CD4-positive, alpha-beta T cell treated with Interleukin-15 for 1 hour (primary cell): ENCODE data around the gene FAM174B.

Source experiments
- DNase-seq: peaks from one replicate; pipeline ENCODE4 v3.0.0-alpha.2; 2020

Gene FAM174B

DNA sequence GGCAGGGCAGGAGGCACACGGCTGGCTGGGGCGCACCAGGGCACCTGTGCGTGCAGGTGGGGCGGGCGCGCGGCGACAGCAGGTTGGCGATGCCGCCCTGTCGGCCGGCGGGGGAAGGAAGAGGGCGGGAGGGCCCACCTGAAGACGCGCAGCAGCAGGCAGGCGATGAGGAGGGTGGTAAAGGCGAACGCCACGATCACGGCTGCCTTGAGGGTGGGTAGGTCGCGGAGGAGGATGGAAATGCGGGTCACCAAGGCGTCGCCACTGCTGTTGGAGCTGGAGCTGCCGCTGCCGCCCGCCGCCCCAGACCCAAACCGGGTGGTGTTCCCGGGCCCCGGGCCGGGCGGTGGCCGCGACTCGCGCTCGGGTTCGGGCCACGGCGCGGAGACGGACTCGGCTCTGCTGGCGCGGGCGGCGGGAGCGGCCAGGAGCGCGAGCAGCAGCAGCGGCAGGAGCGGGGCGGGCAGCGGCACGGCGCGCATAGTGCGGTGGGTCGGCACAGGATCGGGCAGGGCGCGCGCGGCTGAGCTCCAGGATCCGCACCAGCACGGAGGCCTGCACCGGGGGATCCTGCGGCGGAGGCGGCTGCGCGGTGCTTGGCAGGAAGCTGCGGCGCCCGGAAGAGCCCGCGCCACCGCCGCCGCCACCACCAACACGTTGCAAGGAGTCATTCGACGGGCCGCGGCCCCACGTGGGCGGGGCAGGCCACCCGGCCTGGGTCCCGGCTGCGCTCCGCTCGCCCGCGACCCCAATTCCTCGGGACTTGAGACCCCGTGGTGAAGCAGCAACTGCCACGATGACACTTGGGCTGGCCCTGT, at the start of gene FAM174B:
Gene FAM174B (minus strand): TSS at position 598 of the 818 bp plus-strand sequence.
- no peak for DNase-seq

DNA sequence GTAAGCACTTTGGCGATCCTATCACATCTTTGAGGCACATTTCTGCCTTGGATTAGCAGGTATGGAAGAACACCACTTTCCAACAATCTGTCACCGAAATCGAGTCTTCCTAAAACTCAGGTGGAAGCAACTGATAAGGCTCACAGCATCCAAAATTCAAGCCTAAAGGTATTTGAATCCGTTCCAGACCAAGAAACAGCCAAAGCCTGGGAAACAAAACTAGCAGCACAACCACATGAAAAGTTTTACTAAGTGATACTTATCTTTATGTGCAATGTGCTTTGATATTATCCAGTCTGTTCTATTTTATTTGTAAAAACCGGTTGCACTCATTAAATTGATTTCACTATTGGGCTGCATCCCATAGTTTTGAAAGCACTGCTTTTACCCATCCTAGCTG, 40.5 kb upstream of the FAM174B start:
- DNase-seq, result no peak

DNA sequence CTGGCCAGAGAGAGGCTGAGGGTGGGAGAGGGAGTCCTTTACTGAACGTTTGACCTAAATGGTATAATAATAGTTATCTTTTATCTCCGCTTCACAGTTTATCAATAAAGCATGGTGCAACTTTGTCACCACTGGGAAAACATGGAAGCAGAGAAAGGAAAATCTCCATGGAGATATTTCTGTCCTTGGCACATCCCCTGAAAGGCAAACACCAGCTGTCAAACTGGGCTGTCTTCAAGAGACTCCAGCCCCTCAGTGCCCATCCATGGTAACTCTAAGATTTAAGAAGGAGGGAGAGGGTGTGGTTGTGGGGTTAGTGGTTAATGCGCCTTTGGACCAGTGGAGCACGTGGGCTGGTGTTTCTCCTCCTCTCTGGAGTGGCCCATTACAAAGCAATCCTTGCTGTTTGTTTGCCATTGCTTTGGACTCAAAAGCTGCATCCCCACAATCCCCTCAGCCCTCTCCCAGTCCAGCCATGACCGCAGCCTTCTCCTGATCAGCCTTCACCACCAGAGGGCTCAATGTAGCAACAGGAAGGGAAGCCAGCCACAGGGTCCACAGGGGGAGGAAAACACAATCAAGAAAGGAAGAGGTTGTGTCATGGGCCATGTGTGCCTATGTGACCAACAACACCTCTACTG, 38.2 kb upstream of the FAM174B start:
- DNase-seq, result no peak

DNA sequence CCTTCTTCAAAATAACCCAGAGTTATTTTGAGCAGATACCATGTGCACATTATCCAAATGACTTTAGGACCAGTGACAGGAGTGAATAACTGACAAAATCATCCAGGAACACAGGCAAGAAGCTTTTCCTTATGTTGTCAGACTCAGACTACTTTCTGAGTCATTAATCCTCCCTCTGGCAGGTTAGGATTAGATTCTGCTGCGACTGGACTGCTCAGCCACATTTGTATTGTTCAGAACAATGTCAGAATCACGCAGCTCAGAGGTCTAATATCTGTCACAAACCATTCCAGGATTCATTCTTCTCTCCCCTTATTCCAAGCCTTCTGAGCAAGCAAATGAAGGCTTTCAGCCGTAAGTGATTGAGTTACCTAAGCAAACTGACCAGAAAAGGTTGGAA, 34.8 kb upstream of the FAM174B start:
- no peak for DNase-seq

DNA sequence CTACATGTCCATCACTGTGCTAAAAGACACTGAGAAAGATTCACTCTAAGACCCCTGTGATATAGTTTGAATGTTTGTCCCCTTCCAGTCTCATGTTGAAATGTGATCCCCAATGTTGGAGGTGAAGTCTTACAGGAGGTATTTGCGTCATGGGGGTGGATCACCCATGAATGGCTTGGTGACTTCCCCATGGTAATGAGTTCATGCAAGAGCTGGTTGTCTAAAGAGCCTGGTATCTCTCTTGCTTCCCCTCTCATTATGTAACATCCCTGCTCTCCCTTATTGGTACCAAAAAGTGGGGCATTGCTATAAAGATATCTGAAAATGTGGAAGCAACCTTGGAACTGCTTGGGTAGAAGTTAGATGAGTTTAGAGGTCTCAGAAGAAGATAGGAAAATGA, 32.2 kb upstream of the FAM174B start:
- no peak for DNase-seq

DNA sequence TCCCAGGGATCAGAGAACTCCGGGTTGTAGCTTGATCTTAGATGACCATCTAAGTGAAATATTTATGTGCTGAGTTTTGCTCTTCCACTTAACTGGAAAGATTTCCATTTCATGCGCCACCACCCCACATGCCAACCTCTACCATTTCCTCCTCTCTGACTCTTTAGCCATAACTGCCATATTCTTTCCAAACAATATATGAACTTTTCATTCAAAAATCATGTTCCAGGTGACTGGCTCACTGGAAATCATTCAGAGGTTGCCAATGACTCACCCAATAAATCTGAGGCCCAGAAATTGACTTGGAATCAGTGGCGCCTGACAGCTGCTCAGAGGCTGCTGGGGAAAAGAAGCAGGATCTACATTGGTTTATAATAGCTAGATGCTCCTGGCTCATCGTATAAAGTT, 31.6 kb upstream of the FAM174B start:
- DNase-seq, result no peak

DNA sequence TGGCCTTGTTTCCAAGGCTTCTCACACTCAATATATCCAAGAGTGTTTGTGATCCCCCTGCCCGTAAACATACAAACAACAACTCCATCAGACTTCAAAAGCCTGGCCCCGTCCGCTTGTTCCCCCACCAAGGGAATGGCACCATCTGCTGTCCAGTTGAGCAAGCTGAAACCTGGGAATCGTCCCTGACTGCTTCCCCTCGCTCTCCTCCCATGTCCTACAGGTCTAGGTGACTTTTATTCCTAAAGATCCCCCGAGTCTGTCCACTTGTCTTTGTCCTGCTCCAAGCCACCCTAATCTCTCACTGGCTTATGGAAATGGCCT, 27.9 kb upstream of the FAM174B start:
- DNase-seq, result no peak

DNA sequence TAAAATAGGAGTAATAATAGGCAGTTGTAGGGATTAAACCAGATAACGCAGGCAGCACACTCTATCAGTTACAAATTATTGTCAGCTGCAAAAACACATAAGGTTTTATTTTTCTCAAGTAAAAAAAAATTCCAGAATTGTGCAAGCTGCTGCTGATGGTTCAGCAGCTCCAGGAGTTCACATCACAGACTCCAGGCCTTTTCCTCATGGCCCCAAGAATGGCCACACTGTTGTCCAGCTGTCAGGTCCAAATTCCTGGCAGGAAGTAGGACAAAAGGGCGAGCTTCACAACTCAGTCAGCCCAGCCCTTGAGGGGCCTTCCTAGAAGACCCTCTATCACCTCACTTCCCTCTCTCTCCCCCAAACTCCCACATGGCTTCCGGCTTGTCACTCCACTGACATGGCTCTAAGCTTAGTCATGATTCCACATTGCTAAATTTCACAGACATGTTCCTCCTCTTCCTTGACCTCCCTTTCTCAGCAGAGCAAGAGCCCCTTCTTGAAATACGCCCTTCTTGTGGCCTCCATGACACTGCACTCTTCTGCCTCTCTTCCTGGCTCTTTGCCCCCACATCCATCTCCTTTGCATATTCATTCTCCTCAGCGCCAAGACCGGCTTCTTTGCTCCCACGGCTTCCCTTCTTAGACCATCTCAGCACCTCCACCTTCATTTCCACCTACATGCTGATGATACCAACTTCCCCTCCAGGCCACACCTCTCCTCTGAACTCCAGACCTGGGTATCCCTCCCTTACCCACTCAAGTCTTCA, 27.4 kb upstream of the FAM174B start:
- DNase-seq, result no peak

DNA sequence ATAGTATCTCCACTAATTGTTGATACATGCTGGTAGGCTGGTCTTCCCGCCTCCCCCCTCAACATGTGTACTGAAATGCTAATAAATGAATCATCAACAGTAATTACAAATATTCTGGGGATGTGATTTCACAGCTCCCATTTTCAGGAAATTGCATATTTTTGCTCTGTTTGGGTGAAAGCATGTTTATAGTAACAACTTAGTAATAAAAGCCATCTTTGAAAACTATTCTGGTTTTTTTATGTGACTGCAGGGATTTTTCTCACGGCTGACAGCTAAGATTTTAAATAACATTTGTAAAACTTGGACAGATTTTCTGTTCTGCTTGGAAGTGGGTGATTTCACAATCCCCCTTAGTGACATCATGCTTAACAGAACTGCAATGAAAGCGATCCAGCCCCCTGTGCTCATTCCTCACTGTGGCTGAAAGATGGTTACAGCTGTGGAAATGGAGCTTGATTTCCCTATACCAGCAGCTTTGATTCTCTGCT, 25.6 kb upstream of the FAM174B start:
- no peak for DNase-seq

DNA sequence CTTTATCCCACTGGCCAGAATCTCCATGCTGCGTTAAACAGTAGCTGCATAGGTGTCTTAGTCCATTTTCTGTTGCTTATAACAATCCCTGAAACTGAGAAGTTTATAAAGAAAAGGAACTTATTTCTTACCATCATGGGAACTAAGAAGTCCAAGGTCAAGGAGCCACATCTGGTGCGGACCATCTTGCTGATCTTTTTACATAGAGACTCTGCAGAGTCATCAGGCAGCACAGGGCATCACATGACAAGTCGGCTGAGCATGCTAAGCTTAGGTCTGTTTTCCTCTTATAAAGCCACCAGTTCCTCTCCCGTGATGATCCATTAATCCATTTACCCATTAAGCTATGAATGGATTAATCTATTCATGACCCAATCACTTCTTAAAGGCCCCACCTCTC, 22.4 kb upstream of the FAM174B start:
- no peak for DNase-seq

DNA sequence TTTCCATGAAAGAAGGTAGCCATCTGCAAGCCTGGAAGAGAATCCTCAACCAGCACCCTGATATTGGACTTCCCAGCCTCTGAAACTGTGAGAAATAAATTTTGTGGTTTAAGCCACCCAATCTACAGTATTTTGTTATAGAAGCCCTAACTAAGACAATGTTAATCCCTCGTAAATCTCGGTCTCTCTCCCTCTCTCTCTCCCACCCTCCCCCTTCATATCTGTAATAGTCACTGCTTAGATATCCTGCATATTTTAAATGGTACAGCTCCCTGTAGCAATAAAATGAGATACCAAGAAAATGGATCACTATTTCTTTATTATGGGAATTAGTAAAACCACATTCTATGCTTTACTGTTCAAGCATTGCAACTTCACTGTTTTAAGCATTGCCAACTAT, 21.0 kb upstream of the FAM174B start:
- DNase-seq, result no peak

DNA sequence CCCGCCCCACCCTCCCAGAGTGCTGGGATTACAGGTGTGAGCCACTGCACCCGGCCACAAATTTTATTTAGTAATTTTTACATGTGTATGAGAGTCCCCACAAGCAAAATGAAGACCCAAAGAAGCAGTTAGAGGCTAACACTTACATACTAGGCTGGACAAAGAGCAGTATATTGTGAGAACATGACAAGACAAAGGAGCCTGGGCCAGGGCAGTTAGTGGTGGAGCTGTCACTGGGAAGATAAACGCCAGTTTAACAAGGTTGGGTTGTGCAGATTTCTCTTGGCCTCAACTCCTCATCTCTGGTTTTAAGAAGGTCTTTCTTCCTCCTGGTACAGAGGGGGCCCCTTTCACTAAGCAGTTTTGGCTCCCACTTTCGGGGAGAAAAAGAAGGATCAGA, 19.9 kb upstream of the FAM174B start:
- DNase-seq, result no peak

DNA sequence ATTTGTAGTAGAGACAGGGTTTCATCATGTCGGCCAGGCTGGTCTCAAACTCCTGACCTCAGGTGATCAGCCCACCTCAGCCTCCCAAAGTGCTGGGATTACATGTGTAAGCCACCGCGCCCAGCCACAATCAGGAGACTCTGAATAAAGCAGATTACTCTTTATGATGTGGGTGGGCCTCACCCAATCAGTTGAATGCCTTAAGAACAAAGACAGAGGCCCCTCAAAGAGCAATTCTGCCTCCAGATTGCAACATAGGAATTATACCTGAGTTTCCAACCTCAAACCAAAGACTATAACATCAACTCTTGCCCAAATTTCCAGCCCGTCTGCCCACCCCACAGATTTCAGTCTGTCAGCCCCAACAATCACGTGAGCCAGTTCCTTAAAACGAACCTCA, 18.8 kb upstream of the FAM174B start:
- DNase-seq, result no peak

DNA sequence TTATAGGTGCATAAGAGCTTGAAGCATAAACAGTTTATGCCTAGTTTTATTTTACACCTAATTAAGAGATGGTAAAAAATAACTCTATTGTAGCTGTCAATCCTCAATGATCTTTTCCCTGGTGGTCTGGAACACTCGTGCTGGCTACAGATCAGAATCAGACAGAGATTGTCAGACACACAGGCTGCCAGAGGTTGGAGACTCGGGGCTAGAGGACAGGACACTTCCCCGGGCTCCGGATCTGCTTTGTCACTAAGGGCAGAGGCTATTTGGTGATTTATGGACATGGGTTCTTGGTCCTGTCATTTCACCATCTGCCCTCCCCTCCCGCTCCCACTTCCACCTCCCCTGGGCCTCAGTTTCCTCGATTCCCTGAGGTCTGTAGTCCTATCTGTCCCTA, 16.5 kb upstream of the FAM174B start:
- DNase-seq, result no peak

DNA sequence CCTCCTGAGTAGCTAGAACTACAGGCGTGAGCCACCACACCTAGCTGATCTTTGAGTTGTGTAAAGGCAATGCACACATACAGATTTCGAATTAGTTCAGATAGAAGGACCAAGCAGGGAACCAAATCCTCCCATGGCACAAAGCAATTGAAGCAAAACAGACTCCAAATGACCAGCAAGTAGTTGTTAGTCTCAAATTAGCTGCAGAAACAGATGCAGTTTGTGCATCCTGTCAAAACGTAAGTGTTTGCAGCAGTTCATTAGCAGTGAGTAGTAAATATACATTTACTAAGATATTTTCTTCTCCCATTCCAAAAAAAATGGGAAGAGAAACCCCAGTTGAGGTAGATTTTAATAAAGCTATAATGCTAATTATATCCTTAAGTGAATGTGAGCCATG, 15.8 kb upstream of the FAM174B start:
- no peak for DNase-seq

DNA sequence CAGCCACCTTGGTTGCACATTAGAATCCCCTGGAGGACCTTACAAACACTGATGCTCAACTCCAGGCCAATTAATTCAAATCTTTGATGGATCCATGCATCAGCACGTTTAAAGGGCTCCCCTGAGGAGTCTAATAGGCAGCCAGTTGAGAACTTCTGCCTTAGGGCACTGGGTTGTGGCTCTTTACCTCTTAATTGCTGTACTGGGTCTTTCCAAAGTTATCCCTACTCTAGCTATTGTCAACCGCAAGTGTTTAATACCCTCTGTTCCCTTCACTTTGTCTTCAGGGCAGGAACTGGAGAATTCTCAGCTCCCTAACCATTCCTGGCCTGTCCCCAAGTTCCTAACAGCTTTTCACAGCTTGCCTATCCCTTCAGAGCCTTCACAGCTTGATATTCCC, 15.0 kb upstream of the FAM174B start:
- no peak for DNase-seq

DNA sequence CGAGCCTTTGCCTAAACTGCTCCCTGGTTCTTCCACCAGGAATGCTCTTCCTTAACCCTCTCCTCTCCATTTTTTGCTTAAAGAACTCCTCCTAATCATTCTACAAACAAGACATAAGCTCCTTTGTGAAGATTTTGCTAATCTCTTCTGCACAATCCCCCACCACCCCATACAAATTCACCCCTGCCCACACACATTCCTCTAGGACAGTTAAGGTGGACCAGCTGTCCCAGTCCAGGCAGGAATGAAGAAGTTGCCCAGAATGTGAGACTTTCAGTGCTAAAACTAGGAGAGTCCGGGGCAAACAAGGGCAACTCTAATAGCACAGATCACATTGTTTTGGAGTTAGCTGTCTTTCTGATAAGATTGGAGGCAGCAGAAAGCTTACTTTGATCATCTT, 13.9 kb upstream of the FAM174B start:
- no peak for DNase-seq

DNA sequence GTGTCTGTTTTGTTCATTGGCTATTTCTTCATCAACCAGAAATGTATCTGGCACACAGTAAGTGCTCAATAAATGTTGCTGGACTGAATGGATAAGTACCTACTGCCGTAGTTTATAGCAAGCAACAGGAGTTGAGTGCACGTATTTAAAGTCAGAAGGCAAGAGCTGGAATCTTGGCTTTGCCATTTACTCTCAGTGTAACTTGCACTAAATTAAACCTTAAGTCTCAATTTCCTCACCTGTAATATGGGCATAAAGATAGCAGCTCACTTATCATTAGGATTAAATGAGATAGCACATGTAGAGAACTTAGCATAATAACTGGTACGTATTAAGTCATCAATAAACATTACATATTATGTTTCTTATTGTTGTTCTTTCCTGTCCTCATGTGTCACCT, 13.0 kb upstream of the FAM174B start:
- no peak for DNase-seq

DNA sequence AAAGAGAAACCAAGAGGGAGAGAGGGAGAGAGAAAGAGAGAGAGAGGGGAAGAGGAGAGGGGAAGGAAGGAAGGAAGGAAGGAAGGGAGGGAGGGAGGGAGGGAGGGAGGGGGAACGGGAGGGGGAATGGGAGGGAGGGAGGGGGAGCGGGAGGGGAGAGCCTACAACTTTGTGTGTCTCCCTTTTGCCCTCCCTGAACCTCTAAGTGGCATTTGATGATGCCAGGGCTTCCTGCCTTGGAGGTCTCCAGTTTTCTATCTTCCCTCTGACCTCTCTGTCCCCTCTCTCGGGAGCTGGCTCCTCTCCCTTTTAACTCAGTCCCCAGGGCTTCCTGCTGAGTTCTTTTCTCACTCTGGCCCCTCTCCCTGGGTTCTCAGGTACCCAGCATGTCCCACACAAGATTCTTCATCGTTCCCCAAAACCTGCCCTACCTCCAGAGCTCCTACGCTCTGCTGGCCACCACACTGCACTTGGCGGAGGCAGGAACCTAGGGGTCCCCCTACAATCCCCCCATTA, 12.5 kb upstream of the FAM174B start:
- DNase-seq, result no peak

DNA sequence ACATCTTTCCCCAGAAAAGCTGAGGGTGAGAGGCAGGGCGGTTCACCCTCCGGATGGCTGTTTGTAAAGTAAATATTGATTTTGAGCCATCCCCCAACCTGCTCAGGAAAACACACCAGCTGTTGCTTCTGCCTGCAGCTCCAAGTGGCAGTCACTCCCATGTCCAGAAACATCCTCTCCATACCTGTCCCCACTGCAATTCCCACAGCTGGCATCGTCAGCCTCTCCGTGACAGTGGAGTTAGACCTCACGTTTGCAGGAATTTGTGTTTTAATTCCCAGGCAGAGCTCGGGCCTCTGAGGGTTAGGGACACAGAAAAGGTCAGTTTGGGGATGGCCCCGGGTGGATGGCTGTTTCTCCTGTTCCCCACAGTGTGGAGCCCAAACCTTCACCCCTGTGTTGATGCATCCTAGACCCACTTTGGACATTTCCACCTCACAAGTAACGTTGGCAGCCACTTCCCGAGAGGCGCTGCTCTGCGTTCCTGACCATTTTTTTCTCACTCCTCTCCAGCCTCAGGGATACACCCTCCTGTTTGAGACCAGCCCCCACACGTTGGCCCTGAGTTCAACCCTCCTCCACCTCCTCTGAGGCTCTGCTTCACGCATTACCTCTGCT, 11.8 kb upstream of the FAM174B start:
- no peak for DNase-seq

DNA sequence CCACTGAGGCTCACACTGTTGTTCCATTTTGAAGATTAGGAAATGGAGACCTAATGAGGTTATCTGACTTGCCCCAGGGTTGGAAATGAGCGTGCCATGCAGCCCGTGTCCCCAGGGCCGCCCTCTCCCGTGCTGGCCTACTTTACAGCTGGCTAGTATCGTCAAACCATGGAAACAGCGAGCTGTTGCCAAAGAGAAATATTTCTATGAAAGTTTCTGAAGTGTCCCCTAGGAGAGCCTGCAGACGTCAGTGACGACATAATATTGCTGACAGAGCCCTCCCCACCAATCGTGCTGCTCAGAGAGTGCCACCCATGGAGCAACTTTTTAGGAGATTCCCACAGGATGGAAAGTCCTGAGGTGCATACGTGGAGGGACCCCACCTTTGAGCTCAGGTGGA, 11.2 kb upstream of the FAM174B start:
- no peak for DNase-seq

DNA sequence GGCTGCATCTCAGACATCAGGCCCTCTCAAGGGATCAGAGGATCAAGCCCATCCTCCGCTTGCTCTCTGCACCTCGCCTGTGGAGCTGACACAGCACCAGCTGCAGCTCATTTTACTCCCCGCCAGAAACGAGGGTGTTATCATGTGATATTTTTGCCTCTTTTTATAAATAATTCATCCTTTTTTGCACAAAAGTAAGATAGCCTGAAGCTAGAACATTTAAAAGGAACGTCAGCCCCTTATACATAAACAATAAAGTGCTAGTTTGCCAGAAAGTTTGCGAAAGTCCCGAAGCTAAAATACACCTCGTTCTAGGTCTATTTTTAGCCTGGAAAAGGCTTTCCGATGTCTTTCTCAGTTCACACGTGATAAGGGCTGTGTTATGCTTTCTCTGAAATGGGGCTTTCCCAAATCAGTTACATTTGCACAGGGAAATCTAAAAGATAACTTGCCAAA, 9.6 kb upstream of the FAM174B start:
- DNase-seq, result no peak
